Raji (cell line): ENCODE measurements around the gene GINS2.

Experiments
- POLR2A ChIP-seq: IDR thresholded peaks from 2 replicates; pipeline ENCODE4 v1.6.1; 2011; ENCODE audit warnings: low read depth, low read length, control low read depth; ENCODE audit not compliant: insufficient read depth

Gene GINS2

DNA sequence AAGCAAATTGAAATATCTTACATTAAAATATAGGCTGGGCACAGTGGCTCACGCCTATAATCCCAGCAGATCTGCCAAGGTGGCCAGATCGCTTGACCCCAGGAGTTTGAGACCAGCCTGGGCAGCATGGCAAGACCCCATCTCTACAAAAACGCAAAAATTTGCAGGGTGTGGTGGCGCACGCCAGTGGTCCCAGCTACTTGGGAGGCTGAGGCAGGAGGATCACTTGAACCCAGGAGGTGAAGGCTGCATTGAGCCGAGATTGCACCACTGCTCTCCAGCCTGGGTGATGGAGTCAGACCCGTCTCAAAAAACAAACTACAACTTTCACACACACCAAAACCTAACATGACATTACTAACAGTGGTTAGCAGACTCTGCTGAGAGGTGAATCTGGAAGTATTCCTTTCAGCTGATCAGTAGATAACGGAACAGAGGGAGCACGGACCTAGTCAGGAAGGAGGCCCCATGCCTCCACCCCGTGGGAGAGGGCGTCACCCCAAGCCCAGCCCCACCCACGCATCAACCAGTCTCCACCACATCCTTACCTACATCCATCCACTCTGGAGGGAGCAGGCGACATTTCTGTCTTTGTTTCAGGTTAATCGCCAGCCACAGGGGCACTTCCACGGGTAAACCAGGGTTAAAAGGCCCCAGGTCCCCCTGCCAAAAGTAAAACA lies 1.7 kb downstream of the GINS2 start:
- TF ChIP-seq POLR2A, result no peak

DNA sequence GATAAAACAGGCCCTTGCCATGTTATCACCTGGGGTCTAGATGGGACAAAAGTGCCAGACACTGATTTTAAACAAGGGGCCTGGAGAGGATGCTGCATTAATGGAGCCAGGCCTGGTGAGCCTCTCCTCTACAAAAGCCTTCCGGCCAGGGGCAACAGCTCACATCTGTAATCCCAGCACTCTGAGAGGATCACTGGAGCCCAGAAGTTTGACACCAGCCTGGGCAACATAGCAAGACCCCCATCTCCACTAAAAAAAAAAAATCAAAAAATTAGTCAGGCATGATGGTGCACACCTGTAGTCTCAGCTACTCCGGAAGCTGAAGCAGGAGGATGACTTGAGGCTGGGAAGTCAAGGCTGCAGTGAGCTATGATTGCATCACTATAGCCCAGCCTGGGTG lies 3.5 kb downstream of the GINS2 start:
- TF ChIP-seq POLR2A, result no peak

DNA sequence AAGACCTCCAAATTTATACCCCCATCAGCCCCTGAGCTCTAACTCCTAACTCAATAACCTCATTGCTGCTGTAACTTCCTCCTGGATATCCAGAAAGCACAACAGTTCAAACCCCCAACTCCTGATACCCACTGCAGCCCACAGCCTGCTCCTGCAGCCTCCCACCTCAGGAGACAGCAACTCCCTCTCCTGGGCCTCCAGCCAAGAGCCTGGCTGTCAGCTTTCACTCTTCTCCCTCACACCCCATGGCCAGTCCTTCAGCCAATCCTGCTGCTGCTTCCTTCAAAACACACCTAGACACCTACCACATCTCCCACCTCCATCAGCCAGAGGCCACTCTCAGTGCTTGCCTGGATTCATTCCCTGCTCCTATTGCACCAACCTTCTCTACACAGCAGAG lies 5.4 kb downstream of the GINS2 start:
- no peak for TF ChIP-seq POLR2A

DNA sequence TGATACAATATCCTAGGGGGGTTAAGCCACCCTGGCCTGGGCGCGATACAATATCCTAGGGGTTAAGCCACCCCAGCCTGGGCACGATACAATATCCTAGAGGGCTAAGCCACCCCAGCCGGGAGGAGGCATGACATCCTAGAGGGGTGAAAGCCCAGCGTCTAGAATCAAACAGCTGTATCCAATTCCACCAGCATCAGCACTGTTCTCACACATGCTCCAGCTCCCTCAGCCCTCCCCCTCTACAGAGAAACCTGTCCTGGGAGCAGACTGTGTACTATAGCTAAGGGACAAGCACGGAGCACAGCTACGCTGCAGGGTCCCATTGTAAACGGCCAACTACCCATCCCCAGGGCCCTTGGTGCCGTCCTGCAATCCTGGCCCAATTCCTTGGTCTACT lies 6.2 kb downstream of the GINS2 start:
- TF ChIP-seq POLR2A, result no peak

DNA sequence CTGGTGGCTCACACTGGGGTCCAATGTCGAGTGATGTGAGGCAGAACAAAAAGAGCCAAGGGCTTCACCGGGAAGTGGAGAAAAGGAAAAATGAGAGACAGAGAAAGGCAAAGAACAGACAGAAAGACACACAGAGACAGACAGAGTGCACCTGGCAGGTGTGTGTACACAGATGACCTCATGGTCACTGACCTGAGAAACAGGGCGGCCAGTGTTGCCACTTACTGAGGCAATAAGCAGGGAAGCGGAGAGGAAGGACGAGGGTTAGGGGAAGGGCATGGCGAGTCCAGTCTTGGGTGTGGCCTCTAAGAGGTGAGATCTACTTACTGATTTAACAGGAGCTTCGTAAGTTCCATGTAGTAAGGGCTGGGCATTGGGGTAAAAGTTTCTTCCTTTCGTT lies 7.5 kb downstream of the GINS2 start:
- TF ChIP-seq POLR2A, result no peak

DNA sequence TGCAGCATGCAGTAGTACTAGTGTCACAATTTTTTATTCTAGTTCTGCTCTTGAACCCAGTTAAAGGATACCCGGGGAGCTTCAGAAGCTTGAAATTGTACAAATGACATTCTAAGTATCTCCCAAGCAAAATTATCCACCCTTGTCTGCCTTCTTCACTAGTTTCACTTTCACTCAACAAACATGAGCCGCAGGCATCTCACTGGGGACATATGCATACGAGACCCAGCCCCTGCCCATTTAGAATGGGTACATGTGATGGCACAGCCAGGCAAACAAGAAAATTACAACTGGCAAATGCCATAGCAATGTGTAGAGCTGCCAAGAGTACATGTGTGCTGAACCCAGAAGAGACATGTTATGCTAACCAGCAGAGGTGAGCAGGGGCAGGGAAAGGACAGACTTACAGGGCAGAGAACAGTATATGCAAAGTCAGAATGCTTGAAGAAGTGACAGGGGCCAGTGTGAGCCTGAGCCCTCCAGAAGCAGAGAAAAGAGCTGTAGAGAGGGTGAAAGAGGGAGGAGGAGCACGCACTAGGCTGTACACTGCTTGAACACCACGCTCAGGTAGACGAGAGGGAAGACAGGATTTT lies 8.3 kb downstream of the GINS2 start:
- no peak for TF ChIP-seq POLR2A

DNA sequence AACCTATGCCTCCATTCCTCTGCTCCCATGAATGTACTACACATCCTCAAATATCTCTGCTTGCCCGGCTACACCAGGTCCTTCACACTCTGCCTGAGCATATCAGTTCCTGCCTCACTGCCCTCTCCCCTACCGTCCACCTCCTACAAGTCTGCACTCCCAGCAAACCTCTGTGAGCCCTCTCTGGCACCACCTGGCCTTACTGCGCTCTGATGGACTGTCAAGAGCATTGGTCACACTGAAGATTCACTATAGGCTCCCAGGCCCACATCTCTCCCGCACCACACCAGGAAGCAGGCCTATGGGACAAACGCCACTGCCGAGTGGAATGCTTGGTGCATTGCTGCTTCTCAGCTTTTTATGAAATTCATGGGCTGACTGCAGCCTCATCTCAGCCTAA lies 8.9 kb downstream of the GINS2 start:
- TF ChIP-seq POLR2A, result no peak

DNA sequence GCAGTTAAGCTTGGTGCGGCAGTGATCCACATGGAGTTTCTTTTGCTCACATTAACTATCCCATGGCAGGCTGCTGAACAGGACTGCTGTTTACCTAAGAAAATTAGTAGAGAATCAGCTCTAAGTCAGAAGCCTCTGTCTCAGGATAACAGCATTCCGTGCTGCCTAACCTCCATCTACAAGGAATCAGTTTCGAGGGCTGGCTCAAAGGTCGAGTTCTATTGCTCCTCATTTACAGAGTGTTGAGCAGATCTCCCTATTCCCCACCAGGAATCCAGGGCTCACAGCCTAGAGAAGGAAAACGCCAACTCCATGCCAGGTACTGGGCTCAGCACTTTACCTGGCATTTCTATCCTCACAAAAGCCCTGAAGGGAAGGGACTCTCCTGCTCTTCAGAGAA lies 9.9 kb downstream of the GINS2 start:
- no peak for TF ChIP-seq POLR2A

DNA sequence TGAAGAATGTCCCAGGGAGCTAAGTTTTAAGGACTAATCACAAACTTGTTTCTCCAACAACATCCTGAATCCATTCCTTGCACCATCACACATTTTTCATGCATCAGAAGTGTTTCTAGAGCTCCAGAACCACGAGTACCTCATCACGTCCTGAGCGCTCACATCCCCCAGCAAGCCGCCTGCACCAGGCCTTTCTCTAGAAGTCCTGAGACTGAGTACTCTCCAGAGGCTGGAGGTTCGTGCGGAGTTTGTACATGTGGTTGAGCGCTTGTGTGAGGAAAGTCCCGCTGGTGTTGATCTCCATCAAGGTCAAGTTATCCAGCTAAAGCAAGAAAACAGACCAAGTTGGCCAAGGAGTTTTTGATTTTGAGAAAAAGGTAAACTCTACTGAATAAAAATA lies 10.7 kb downstream of the GINS2 start:
- no peak for TF ChIP-seq POLR2A

DNA sequence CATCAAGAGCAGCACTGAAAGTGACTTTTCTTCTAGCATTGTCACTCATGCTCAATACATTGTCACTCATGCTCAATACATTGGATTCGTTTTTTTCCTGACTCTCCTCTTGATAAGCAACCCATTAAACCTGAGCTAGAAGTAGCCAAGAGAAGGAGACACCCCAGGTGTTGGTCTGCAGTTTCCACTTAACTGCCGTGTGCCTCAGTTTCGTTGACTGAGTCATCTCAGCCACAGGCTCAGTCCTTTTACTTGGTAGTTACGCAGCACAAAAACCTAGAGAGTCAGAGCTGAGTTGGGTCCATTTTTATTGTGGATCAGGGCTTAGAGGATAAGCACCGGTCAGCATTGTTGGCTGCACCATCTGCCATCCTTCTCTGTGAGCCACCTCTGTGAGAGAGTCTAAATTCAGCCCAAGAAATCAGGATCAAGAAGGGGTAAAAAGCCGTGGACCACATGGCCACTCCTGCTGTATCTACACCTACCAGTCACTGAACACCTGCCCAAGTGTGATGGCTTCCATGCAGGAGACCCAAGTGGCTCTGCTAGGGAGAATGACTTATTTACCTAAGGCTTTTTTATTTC lies 11.3 kb downstream of the GINS2 start:
- no peak for TF ChIP-seq POLR2A

DNA sequence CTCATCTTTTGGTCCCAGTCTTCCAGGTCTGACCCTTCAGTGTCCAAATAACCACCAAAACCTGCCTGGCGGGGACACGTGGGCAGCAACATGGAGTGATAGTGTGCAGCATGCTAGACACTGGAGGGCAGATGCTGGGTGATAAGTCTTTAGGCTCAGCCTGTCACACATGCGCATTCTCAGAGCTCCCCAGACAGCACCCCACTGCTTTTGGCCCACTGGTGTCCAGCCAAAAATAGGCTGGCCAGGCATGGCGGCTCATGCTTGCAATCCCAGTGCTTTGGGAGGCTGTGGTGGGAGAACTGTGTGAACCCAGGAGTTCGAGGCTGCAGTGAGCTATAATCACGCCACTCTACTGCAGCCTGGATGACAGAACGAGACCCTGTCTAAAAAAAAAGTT lies 12.3 kb downstream of the GINS2 start:
- TF ChIP-seq POLR2A, result no peak

DNA sequence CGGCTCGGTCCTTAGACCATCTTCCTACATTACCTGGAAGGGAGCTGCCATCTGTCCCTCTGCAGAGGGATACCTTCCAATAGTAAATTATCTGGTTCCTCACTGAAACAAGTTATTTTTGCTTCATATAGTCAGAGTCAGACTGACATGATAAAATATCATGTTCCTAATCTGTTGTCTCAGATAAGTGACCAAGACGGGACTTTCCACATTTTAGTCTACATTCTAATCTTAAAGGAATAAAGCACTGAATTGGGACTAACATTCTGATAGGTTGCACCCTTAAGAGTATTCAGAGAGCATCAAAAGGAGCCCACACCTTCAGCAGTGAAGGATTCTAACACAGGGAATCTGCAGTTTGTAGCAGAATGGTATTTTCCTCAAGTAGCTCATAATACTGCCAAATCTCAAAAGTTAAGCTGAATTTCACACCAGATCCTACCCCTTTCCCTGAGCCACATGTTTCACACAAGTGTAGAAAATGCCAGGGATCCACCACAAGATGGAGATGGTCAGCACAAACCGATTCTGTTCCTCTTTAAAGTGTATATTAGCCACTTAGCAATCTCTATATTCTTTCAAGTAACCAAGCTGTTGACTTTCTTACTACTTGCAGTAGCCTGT lies 13.4 kb downstream of the GINS2 start:
- no peak for TF ChIP-seq POLR2A

DNA sequence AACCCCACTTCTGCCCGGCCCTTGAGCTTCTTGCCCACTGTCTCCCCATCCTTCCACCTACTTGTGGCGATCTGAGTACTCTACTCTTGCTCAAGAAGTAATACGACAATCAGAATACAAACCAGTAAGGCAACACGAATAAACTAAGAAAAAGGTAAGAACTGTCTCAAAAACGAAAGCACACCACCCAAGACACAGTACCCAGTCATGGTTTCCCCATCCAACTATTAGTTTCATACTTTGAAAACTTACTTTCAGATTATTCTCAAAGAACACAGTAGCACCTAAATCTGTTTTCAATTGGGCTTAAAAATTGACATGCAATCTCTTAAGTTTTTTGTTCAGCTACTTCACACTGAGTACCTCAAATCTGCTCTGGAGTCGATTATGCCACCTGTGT lies 13.9 kb downstream of the GINS2 start:
- no peak for TF ChIP-seq POLR2A

DNA sequence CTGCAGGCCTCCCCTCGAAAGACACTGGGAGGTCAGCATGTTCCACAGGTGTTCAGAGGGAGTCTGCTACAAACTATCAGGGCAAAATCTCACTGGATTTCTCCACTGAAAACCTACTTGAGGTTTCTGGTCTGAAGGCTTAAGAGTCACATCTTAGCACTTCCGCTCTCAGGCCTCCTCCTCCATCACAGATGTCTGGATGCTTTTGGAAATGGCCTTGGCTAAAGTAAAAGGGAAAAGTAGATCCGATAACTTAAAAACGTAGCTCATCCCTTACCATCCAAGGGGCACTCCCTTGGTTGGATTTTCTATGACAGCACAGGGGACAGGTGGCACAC lies 14.4 kb downstream of the GINS2 start:
- TF ChIP-seq POLR2A, result no peak

DNA sequence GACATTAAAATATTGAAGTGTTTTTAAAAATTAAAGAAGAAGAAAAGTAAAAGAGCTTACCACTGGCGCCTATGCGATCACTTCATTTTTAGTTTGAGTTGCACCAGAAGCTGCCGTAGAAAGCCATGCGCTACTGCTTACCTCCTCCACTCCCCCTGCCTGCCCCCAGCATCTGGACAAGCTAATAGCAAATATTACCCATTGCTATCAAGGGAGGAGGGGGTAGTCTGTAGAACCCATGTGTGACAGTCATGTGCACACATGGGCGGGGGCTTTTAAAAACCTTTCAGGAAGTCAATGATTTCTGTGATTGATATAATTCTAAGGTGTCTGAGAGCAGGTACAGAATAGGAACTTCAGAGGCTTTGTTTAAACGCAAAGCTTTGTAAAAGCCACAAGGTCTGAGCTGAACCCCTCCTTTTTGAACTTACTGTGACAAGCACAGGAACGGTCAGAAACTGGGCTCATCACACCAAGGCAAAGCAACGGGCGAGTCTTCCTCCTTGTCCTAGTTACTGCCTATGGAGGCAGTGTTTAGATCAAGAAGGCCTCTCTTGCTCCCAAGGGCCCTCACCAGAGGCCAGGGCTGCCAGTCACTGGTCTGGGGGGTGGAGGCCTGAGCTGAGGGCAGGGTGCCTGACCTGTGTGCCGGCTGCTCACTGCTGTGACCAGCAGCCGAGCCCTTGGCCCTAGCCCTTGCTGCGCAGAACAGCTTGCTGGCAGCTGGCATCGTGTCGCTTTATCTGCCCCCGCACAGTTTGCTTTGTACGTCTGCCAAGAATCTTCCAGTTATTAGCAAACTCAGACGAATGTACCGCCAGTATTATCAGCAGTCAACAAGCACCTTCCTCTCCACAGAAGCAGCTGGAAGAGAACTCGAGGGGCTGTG lies 15.0 kb downstream of the GINS2 start:
- TF ChIP-seq POLR2A, result no peak
